ENCODE measurements around the gene RAD52.

- TF ChIP-seq POLR2AphosphoS5 (IDR thresholded peaks at IDR 0.05) (no peak), POLR2A (IDR thresholded peaks at IDR 0.05) (no peak), CTCF (IDR thresholded peaks at IDR 0.05) (no peak)
Observed at GRCh38 chr12:870378-870777, 79.1 kb downstream of the RAD52 start.

Measured in suprapubic skin (tissue), 4 donors.